Endothelial cell of umbilical vein (primary cell): Measurements from ENCODE around the gene OPRL1.
A peak's percentile ranks its signal among the peaks of the same experiment; 100 is the strongest.

Source experiments
- CTCF ChIP-seq, 2 donors: IDR thresholded peaks; 1 replicate in 1 of 2; 2 replicates in 1 of 2; pipeline ENCODE4 v1.5.1; 2011; ENCODE audit warnings: low read length in 2 of 2, mild to moderate bottlenecking in 2 of 2, moderate library complexity in 2 of 2, control low read depth in 1 of 2, inconsistent platforms in 1 of 2, low read depth in 1 of 2; ENCODE audit not compliant: insufficient read depth in 1 of 2; ENCODE audit errors: extremely low read depth in 1 of 2
- POLR2A ChIP-seq: IDR thresholded peaks from 2 replicates; pipeline ENCODE4 v1.6.1; 2012; ENCODE audit warnings: low read depth, mild to moderate bottlenecking, control low read depth, low read length
- POLR2AphosphoS5 ChIP-seq: IDR thresholded peaks from 2 replicates; pipeline ENCODE4 v1.6.1; 2012; ENCODE audit warnings: low read depth, mild to moderate bottlenecking, control low read depth, low read length, moderate library complexity; ENCODE audit not compliant: insufficient read depth

- TF ChIP-seq CTCF (IDR thresholded peaks at IDR 0.05; ENCODE audit: extremely low read depth in 1 of 2, insufficient read depth in 1 of 2, low read depth in 1 of 2, low read length in 2 of 2) (peak; percentile 36 to 69), POLR2AphosphoS5 (no peak), POLR2A (no peak)
These were observed 3.5 kb downstream of the OPRL1 start for GRCh38 chr20:64083378-64083803.
